NCI-H2227 (cell line): Measurements from ENCODE around the gene MOCOS.
"Not testable (repeated sequence)": the region's sequence is repeated elsewhere in the genome, so short reads cannot be mapped to it uniquely, and the experiment has no call there.

Experiments used
- DNase-seq: peaks from one replicate; lab custom pipeline; 2025; ENCODE audit not compliant: unreplicated experiment; lab: John Stamatoyannopoulos, UW

MOCOS gene

GRCh38 chr18:36187193-36187825 is at the start of gene MOCOS:
TSS of gene MOCOS (plus strand) at chr18:36187497. CDS start at chr18:36187540, 43 bp downstream.
- peak; percentile 71 for DNase-seq

- no peak for DNase-seq
Observed at GRCh38 chr18:36139245-36139644, 48.1 kb upstream of the MOCOS start.

- DNase-seq, result no peak
Observed at GRCh38 chr18:36141576-36141975, 45.7 kb upstream of the MOCOS start.

GRCh38 chr18:36142751-36143150 is 44.5 kb upstream of the MOCOS start:
- DNase-seq, result no peak

- no peak for DNase-seq
Observed at GRCh38 chr18:36143391-36143790, 43.9 kb upstream of the MOCOS start.

- no peak for DNase-seq
Observed at GRCh38 chr18:36149514-36150289, 37.6 kb upstream of the MOCOS start.

GRCh38 chr18:36152781-36153180 is 34.5 kb upstream of the MOCOS start:
- no peak for DNase-seq

- no peak for DNase-seq
Observed at GRCh38 chr18:36153203-36153602, 34.1 kb upstream of the MOCOS start.

- DNase-seq, result no peak
Observed at GRCh38 chr18:36153771-36154170, 33.5 kb upstream of the MOCOS start.

GRCh38 chr18:36155851-36156757 is 31.2 kb upstream of the MOCOS start:
- DNase-seq, result no peak

- no peak for DNase-seq
Observed at GRCh38 chr18:36157441-36157840, 29.9 kb upstream of the MOCOS start.

GRCh38 chr18:36158266-36158867 is 28.9 kb upstream of the MOCOS start:
- DNase-seq, result no peak

- DNase-seq, result no peak
Observed at GRCh38 chr18:36160959-36161371, 26.3 kb upstream of the MOCOS start.

- no peak for DNase-seq
Observed at GRCh38 chr18:36162981-36163380, 24.3 kb upstream of the MOCOS start.

GRCh38 chr18:36167692-36168218 is 19.5 kb upstream of the MOCOS start:
- DNase-seq, result no peak

GRCh38 chr18:36168296-36168695 is 19.0 kb upstream of the MOCOS start:
- not testable (repeated sequence) for DNase-seq

GRCh38 chr18:36169938-36170337 is 17.4 kb upstream of the MOCOS start:
- DNase-seq, result no peak

- DNase-seq, result no peak
Observed at GRCh38 chr18:36175481-36175880, 11.8 kb upstream of the MOCOS start.

- DNase-seq, result no peak
Observed at GRCh38 chr18:36176177-36176584, 11.1 kb upstream of the MOCOS start.

- DNase-seq, result no peak
Observed at GRCh38 chr18:36176711-36177110, 10.6 kb upstream of the MOCOS start.

- no peak for DNase-seq
Observed at GRCh38 chr18:36177913-36178312, 9.4 kb upstream of the MOCOS start.
